DLD1 (cell line): Measurements from ENCODE around the gene ERGIC1.

ENCODE experiments used
- in situ Hi-C: cut with HindIII; loops from 2 replicates; pipeline ENCODE4 v1.10.0; 2017; ENCODE audit warnings: low sequenced_read_pairs

The ERGIC1 gene

GRCh38 chr5:172827841-172828240 lies 6.2 kb upstream of the ERGIC1 start:
- in situ Hi-C loops = no loop called here

- in situ Hi-C loops = no loop called here
These were observed 5.1 kb upstream of the ERGIC1 start for GRCh38 chr5:172828911-172829431.

GRCh38 chr5:172830275-172830799 lies 3.7 kb upstream of the ERGIC1 start:
- in situ Hi-C loops = no loop called here

DNA sequence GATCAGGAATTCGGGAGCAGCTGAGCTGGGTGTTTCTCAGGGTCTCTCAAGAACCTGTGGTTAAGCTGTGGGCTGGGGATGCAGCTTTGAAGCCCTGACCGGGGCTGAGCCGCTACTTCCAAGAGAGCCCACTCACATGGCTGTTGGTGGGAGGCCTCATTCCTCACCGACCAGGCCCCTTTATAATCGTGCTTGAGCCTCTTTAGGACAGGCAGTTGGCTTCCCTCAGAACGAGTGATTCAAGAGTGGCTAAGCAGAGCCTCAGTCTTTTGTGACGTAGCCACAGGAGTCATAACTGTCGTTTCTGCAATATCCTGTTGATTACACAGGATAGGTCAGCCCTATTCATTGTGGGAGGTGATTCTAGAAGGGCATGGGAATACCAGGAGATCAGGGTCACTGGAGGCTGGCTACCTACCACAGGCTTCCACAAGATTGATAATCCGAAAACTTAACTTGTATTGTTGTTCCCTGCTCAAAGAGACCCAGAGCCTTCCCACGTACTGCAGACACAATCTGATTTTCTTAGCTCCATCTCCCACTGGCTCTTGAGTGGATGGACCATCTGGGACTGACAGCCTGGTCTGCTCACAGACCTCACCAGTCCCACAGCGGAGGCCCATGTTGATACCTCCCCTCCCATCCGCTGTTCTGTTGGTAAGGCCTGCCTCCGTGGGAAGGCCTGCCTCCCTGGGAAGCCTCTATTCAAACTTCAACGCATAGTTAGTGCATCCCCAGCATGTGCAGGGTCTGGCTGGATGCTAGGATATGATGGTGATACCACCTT lies 3.0 kb upstream of the ERGIC1 start:
- in situ Hi-C loops = no loop called here

DNA sequence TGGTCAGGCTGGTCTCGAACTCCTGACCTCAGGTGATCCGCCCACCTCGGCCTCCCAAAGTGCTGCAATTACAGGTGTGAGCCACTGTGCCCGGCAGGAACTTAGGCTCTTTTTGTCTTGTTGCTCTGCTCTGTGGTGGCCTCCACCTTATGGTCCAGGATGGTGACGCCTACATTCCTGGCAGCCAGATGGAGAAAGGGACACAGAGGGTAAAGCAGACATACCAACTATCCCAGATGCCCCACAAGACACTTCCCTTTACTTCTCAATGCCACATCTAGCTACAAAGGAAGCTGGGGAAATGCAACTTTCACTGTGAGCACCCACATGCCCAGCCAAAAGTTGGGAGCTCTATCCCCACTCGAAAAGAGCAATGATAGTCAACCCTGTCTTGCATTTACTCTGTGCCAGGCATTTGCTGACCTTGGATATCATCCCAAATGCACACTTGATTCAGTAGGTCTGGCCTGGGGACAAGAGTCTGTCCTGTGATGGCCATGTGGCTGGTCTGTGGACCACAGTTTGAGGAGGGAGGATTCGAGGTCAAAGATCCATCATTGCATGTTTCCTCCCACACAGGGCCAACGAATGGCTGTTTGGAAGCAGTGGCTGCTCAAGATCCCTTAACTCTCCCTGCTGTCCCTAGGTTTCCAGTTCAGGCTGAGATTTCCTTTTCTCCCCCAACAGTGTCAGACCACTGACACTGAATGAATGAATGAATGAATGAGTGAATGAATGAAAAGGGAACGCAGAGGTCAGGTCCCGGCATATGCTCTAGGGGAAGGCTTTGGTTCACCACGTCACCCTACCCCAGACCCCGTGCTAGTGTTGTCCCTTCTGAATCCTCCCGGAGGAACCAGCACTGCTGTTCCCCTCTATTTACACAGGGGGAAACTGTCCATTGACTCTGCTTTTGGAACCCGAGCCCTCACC lies 1.4 kb upstream of the ERGIC1 start:
- in situ Hi-C loops = no loop called here

DNA sequence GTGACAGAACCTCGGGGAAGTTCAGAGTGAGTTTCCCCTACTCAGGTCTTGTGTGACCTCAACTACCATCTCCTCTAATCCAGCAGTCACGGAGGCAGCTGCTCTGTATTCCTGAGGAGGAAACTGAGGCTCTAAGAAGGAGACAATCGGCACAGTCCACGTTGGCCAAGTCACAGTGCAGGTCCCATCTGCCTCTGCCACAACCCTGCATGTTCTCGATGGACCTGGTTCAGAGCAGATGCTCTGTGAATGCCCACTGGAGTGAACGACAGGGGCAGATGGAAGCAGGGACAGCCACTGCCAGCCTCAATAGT lies 722 bp upstream of the ERGIC1 start:
- in situ Hi-C loops = no loop called here

GRCh38 chr5:172834415-172835289 lies 601 bp downstream of the ERGIC1 start:
- in situ Hi-C loops = no loop called here

GRCh38 chr5:172835290-172835993 lies 1.4 kb downstream of the ERGIC1 start:
- in situ Hi-C loops = no loop called here

GRCh38 chr5:172835994-172836356 lies 1.9 kb downstream of the ERGIC1 start:
- in situ Hi-C loops = no loop called here

GRCh38 chr5:172837640-172838039 lies 3.6 kb downstream of the ERGIC1 start:
- in situ Hi-C loops = no loop called here

DNA sequence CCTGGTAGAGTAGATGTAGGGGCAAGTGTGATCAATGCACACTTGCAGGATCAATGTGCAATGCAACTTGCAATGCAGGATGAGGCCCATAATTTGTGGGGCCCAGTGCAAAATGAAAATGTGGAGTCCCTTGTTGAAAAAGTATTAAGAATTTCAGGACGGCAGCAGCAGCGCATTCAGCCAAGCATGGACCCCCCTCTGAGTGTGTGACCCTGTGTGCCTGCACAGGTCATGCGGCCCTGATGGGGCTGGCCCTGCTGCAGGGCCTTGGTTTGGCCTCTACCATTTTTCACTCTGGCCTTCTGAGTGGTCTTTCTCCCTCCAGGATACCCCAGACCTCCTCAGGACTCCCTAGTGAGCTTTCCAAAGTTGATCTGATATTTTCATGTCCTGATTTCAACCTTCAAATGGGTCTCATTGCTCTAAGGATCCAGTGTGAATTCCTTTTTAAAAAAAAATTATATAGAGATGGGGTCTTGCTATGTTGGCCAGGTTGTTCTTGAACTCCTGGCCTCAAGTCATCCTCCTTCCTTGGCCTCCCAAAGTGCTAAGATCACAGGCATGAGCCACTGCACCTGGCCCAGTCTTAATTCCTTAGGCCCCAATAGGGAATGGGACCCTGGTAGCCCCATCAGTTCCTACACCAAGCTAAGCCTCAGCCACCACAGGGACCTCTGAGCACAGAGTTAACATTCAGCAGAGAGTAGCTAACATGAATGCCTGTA lies 4.3 kb downstream of the ERGIC1 start:
- in situ Hi-C loops = no loop called here

DNA sequence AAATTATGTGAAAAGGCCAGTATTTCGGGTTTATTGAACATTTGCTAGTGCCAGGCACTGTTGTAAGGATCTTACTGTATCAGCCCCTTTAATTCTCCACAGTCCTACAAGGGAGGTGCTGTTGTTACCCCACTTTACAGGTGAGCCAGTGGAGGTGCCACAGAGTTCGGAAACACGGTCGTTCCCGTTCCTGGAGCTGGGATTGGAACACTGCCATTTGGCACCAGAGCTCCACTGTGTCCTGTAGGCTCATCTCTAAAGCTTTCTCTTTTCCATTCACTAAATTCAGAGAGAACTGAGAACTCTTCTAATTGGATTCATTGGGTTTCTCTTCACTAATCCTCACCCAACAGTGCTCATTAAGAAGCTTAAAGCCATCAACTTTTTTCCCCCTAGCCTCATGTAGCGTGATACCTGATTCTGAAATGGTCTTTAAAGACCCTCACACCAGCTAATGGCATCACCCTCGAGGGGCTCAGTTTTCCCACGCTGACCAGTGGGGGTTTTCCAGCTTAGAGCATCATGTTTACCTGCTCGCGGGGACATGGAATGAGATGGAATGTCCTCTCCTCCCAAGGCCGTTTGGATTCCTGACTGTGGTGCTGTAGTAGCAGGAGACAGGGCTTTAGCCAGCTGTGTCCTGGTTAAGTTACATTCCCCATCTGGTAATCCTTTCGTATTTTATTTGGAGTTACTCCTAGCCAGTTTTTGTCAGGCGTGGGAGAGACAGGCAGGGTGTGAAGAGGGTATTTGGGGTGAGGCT lies 5.8 kb downstream of the ERGIC1 start:
- in situ Hi-C loops = no loop called here

DNA sequence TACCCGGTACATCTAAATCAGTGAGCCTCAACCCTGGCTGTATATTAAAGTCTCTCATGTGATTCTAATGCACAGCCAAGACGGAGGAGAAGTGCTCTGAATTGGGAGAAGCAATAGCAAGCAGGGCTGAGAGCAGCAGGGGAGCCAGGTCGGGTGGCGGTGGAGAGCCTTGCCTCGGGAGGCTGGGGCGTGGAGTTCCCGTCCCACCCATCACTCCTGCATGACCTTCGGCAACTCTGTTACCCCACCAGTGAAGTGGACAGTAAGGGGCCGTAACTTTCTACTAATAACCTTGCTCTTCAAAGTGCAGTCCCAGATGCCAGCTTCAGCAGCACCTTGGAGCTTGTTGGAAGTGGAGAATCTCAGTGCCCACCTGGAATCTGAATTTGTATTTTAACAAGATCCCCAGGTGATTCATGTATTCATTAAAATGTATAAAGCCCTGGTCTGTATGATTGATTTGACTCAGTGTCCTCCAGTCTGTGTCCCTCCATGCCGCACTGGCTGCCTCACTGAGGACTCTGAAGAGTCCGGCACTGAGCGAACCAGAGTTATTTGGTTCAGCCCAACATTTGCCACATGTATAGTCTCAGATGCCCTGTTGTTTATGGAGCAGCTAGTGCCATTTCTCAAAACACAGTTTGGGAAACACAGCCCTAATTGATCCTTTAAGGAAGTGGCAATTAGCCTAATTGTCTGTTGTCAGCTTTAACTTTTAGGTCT lies 6.5 kb downstream of the ERGIC1 start:
- in situ Hi-C loops = no loop called here

GRCh38 chr5:172841256-172841655 lies 7.2 kb downstream of the ERGIC1 start:
- in situ Hi-C loops = no loop called here

GRCh38 chr5:172843825-172844576 lies 9.9 kb downstream of the ERGIC1 start:
- in situ Hi-C loops = no loop called here

- in situ Hi-C loops = no loop called here
These were observed 10.5 kb downstream of the ERGIC1 start for GRCh38 chr5:172844577-172844838.

GRCh38 chr5:172845154-172845553 lies 11.1 kb downstream of the ERGIC1 start:
- in situ Hi-C loops = no loop called here

DNA sequence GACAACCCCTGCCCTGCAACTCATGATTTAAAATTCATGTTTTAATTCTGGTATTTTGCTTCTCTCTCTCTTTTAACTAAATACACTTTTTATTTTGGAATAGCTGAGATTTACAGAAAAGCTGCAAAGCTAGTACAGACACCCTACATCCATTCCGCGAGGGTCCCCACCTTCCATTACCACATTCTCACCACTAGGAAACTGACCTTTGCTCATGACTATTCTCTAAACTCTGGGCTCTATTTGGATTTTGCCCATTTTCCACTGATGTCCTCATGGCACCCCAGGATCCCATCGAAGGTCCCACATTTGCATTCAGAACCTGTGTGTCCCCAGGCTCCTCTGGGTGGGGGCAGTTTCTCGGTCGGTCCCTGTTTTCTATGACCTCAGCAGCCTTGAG lies 11.5 kb downstream of the ERGIC1 start:
- in situ Hi-C loops = no loop called here
